ENCODE measurements around the gene DCN. TPM values are rescaled to one million over a fixed set of nuclear protein-coding genes. Genes with fewer than 3 reads are reported as not detected.

DCN gene
- total RNA-seq, 1 donor from 2014 or later = 12.5 TPM

DNA sequence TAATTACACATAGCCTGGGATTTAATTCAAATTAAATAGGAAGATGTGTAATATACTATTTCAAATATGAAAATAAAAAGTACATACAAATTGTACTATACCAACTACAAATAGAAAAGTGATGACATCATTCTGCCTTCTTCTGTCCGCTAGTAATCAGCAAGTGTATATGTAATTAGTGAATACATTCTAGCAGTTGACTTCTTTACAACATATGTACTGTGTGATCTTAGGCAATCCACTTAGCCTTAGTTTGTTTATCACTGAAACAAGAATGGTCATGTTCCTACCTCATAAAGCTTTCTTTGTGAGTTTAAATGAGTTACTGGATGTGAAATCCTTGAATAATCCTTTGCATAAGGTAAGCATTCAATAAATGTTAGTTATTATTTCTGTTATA is 63.5 kb downstream of the DCN start:
- H3K4me3 ChIP-seq (ENCODE audit: low read depth, low read length) = no peak overlapping the region
- TF ChIP-seq, protein P1, sequence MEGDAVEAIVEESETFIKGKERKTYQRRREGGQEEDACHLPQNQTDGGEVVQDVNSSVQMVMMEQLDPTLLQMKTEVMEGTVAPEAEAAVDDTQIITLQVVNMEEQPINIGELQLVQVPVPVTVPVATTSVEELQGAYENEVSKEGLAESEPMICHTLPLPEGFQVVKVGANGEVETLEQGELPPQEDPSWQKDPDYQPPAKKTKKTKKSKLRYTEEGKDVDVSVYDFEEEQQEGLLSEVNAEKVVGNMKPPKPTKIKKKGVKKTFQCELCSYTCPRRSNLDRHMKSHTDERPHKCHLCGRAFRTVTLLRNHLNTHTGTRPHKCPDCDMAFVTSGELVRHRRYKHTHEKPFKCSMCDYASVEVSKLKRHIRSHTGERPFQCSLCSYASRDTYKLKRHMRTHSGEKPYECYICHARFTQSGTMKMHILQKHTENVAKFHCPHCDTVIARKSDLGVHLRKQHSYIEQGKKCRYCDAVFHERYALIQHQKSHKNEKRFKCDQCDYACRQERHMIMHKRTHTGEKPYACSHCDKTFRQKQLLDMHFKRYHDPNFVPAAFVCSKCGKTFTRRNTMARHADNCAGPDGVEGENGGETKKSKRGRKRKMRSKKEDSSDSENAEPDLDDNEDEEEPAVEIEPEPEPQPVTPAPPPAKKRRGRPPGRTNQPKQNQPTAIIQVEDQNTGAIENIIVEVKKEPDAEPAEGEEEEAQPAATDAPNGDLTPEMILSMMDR (conservative IDR thresholded peaks at IDR 0.05; ENCODE audit: low read depth, low read length) = no peak
- DNase-seq (ENCODE audit: low read depth) = no peak

DNA sequence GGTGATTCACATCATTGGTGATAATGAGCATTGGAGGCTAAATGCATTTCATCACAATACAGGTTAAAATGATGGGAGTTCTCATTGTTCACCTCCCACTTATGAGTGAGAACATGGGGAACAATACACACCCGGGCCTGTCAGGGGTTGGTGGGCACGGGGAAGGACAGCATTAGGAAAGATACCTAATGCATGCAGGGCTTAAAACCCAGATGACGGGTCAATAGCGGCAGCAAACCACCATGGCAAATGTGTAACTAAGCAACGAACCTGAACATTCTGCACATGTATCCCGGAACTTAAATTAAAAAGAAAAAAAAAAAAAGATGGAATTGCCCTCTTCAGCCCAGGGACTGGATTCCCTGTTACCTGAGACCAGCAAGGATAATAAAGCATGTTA is 69.0 kb downstream of the DCN start:
- no peak for DNase-seq (ENCODE audit: low read depth)
- TF ChIP-seq, protein P1 (conservative IDR thresholded peaks at IDR 0.05; ENCODE audit: low read depth, low read length) = no peak
- H3K4me3 ChIP-seq (ENCODE audit: low read depth, low read length) = no peak overlapping the region

DNA sequence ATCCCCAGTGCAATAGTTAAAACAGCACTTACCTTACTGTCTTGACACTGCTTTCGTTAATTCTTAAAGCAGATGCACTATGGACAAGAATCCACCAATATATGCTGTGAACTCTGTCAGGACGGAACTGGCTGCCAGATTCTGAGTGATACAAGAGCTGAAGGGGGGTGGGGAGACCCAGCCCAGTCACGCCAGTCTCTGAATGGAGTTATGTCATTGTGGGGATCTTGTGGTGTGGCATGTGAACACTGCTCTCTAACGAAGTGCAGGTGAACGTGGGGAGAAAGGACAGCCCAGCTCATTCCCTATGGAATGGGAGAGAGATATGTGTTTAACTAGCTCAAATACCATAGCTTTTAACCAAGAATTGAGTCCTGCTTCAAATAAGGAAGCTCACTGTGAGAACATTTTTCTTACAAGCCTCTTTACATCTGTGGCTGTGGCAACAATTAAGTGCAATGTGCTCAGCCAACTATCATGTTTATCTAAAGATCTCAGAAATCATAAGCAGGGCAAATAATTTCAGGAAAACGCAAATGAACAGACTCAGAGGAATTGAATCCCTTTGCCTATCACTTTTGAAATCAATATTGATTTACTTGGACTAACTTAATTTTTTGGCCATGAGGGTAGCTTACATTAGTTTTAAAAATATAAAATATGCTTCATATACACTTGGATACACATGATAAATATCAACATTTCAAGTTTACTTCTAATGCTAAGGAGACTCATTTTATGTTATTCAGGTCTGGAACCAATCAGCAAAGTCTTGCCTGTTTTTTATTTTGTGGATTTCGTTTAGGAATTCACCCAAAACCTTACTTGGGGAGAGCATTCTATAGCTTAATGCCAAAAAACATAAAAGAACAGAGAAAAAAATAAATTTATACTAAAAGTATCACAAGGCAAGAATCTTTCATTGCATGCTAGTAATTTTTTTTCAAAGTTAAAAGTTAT is 71.0 kb downstream of the DCN start, which contains the start of gene LUM:
LUM (minus strand) TSS at position 129 of the 960 bp plus-strand sequence. CDS start 2,515 bp downstream, outside the sequence.
- TF ChIP-seq, protein P1 (conservative IDR thresholded peaks at IDR 0.05; ENCODE audit: low read depth, low read length) = no peak
- no peak within 1 kb of the TSS for H3K4me3 ChIP-seq (ENCODE audit: low read depth, low read length)
- DNase-seq (ENCODE audit: low read depth) = no peak

DNA sequence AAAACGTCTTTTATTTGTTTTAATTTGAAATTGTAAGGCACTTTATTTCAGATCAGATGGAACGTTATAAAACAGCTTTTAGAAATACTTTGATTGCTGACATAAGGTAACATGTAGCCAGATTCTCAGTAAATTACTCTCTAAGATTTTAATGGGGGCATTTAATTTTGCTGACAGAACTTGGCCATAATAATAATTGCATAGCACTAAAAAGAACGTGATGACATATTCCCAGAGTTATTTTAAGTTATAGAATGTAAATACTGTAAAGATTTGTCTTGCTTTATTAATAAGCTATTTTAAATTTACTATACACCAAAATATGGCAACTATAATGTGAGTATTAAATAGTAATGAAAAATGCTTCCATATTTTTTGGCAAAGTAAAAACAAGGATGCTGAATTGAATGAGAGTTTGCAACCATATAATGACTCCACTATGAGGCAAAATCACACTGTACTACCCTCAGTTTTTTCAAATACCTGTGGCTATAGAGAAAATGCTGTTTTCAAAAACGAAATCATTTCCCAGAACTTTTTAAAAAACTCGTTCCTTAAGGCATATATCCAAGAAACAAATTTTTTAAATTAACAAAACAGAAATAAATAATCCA is 72.2 kb downstream of the DCN start:
- no peak for DNase-seq (ENCODE audit: low read depth)
- H3K4me3 ChIP-seq (ENCODE audit: low read depth, low read length) = no peak overlapping the region
- TF ChIP-seq, protein P1 (conservative IDR thresholded peaks at IDR 0.05; ENCODE audit: low read depth, low read length) = no peak

DNA sequence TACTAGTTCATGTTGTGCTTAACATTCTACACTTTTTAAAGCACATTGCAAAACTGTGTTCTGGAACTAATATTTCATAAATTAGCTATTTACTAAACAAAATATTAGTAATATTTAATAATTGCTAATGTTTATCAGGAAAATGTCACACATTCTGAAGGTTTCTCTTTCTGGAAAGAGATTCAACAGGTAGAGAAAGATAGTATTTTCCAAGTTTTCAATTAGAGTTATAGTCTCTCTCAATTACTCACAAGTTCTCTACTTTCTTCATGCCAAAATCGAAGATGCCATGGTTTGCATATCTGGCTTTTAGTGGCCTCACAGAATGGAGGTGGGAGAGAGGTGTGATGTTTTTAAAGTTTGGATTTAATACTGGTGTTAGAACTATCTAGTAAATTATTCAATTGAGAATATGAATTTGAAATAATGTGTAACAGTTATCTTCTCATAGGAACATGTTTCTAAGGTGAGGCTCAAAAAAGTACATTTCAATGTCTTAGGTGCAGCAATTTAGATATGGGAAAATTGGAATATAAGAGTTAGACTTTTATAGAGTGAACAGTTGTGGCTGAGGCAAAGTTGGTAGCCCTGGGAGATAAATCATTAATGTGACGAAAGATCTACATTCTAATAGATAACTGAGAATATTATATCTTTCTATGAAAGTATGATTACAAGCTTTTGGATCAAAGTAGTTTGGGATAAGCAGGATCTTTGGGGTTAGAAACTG is 72.9 kb downstream of the DCN start:
- no peak overlapping the region for H3K4me3 ChIP-seq (ENCODE audit: low read depth, low read length)
- TF ChIP-seq, protein P1 (conservative IDR thresholded peaks at IDR 0.05; ENCODE audit: low read depth, low read length) = no peak
- DNase-seq (ENCODE audit: low read depth) = no peak

DNA sequence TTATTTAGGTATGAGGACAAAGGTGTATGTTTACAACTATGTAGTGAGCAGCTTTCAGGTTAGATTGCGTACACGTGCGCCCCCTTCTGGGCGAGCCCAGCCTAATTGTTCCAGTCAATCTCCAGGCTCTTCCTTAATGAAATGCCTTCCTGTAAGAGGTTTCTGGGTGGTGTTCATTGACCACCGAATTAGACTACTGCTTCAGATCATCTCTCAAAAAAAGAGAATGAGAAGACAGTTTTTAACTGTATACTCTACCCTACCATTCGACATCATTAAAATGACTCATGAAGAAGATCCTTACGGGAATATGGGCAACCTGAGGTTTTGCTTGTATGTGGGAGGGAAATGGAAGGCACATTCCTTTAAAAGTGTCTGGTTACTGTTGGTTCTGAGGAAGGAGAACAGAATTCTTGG is 73.5 kb downstream of the DCN start:
- TF ChIP-seq, protein P1 (conservative IDR thresholded peaks at IDR 0.05; ENCODE audit: low read depth, low read length) = peak; percentile 84
- DNase-seq (ENCODE audit: low read depth) = no peak

More for the DNA sequence above, 73.5 kb downstream of the DCN start:
- H3K4me3 ChIP-seq (ENCODE audit: low read depth, low read length) = no peak overlapping the region
